SK-N-SH (cell line): ENCODE results near the gene MRAP2.

Experiments used
- CTCF ChIP-seq: fragments of 200-600 bp; sonication (generic); IDR thresholded peaks from 2 replicates; pipeline ENCODE4 v1.6.1; 2017; ENCODE audit warnings: antibody characterized with exemption, mild to moderate bottlenecking, moderate library complexity
- EP300 ChIP-seq, 2 experiments: IDR thresholded peaks; 2 replicates each; pipeline versions ENCODE4 v1.4.0 to v1.6.1; 2012; ENCODE audit warnings: borderline replicate concordance in 1 of 2, low read depth in 1 of 2, low read length in 1 of 2
- MXI1 ChIP-seq: IDR thresholded peaks from 2 replicates; pipeline ENCODE4 v1.6.1; 2012; ENCODE audit warnings: mild to moderate bottlenecking, low read depth, low read length, improper control_type of control experiment
- POLR2AphosphoS5 ChIP-seq: IDR thresholded peaks from 2 replicates; pipeline ENCODE4 v1.6.1; 2012; ENCODE audit warnings: low read depth, low read length
- RAD21 ChIP-seq: IDR thresholded peaks from 2 replicates; pipeline ENCODE4 v1.6.1; 2012; ENCODE audit warnings: mild to moderate bottlenecking, low read length
- RCOR1 ChIP-seq: fragments of 150-350 bp; IDR thresholded peaks from 2 replicates; pipeline ENCODE4 v1.6.1; 2017; ENCODE audit warnings: antibody characterized with exemption, low read length
- REST ChIP-seq: IDR thresholded peaks from 2 replicates; pipeline ENCODE4 v1.6.1; 2012; ENCODE audit warnings: mild to moderate bottlenecking, low read depth, low read length, moderate library complexity
- RXRA ChIP-seq: IDR thresholded peaks from 2 replicates; pipeline ENCODE4 v1.4.0; 2012; ENCODE audit warnings: low read depth, mild to moderate bottlenecking, borderline replicate concordance

- no peak for TF ChIP-seq RXRA
- no peak for TF ChIP-seq CTCF
- no peak for TF ChIP-seq EP300 (IDR thresholded peaks at IDR 0.05; ENCODE audit: borderline replicate concordance in 1 of 2, low read depth in 1 of 2, low read length in 1 of 2)
- no peak for TF ChIP-seq REST
- no peak for TF ChIP-seq RAD21
- TF ChIP-seq POLR2AphosphoS5: no peak
- TF ChIP-seq RCOR1: no peak
- no peak for TF ChIP-seq MXI1
Observed at GRCh38 chr6:84074988-84075781, 41.6 kb downstream of the MRAP2 start.
